COR-L47 (cell line): ENCODE data around the gene SLC25A15.
"Not testable (repeated sequence)": the region's sequence is repeated elsewhere in the genome, so short reads cannot be mapped to it uniquely, and the experiment has no call there.

Source experiments
- DNase-seq: peaks from one replicate; lab custom pipeline; 2025; lab: John Stamatoyannopoulos, UW

The SLC25A15 gene

GRCh38 chr13:40813667-40814454 lies 24.4 kb downstream of the SLC25A15 start:
- DNase-seq = peak; percentile 36

GRCh38 chr13:40814803-40815202 lies 25.4 kb downstream of the SLC25A15 start:
- no peak for DNase-seq

- no peak for DNase-seq
Measured at GRCh38 chr13:40818926-40819325, 29.5 kb downstream of the SLC25A15 start.

GRCh38 chr13:40819797-40820315 lies 30.4 kb downstream of the SLC25A15 start:
- no peak for DNase-seq

- DNase-seq = not testable (repeated sequence)
Measured at GRCh38 chr13:40839725-40840124, 50.3 kb downstream of the SLC25A15 start.

- not testable (repeated sequence) for DNase-seq
Measured at GRCh38 chr13:40840955-40841354, 51.5 kb downstream of the SLC25A15 start.
